Measurements from ENCODE around the gene LRGUK. TPM values are rescaled to one million over a fixed set of nuclear protein-coding genes. Genes with fewer than 3 reads are reported as not detected.

LRGUK gene
- total and polyA plus RNA-seq, 10 donors, result 0.26 to 1.8 (median 1.2) TPM; not detected in 1

DNA sequence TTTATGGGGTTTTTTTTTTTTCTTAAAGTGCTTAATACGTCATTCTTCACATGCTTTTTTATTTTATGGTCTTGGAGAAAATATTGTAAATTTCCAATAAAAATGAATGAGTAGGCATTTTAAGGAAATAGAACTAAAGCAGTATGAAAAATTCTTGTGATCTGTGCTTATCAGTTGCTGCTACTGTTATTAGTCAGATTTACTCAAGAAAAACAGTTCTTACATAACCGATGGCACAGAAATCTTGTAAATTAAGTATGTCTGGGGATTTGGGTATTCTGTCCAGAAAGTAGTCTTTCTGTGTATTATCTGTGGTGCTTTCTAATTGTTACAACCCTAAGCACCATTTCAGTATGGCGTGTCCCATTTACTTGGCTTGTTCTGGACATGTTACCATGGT, 64.7 kb downstream of the LRGUK start:
- no peak for DNase-seq
- H3K36me3 ChIP-seq, result no peaks in the 10 kb centered on the region
- intact Hi-C loops (cut with DNase I; ENCODE audit: low total_unique reads), result no loop called here
- no peak for TF ChIP-seq POLR2AphosphoS5 (IDR thresholded peaks at IDR 0.05)
- no peak for TF ChIP-seq CTCF (IDR thresholded peaks at IDR 0.05 in 8 of 11, conservative IDR thresholded peaks at IDR 0.05 in 3 of 11)
- TF ChIP-seq POLR2A (IDR thresholded peaks at IDR 0.05), result no peak
- H3K27me3 ChIP-seq (replicated peaks in 1 of 7), result no peaks in the 10 kb centered on the region
- no peak overlapping the region for H3K27ac ChIP-seq
- no peak overlapping the region for H3K4me3 ChIP-seq
- H3K4me1 ChIP-seq, result no peaks in the 10 kb centered on the region
- WGBS, 5 donors, result 68 to 93% (median 85%) methylated on average over 3 of the region's 3 CpGs
- H3K9me3 ChIP-seq, result no peaks in the 10 kb centered on the region

GRCh38 chr7:134193240-134193639, 66.1 kb downstream of the LRGUK start:
- WGBS, 5 donors, result 74 to 88% (median 80%) methylated on average over 1 of the region's 1 CpG
- H3K27me3 ChIP-seq (replicated peaks in 1 of 7), result no peaks in the 10 kb centered on the region

DNA sequence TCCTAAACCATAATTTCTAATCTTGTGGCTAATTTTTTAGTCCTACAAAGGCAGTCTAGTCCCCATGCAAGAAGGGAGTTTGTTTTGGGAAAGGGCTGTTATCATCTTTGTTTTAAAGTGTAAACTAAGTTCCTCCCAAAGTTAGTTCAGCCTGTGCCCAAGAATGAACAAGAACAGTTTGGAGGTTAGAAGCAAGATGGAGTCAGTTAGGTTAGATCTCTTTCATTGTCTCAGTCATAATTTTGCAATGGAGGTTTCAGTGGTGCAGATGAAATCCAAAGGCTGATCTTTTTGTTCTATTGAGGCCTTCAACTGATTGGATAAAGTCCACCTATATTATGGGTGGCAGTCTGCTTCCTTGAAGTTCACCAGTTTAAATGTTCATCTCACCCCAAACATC, 68.1 kb downstream of the LRGUK start:
- Histone ChIP-seq H3K36me3 (no peaks in the 10 kb centered on the region), H3K4me1 (no peaks in the 10 kb centered on the region), H3K27me3 (replicated peaks in 1 of 7) (no peaks in the 10 kb centered on the region), H3K27ac (no peak overlapping the region), H3K9me3 (no peaks in the 10 kb centered on the region), H3K4me3 (no peak overlapping the region)
- intact Hi-C loops (cut with DNase I; ENCODE audit: low total_unique reads), result no loop called here
- no peak for TF ChIP-seq POLR2AphosphoS5 (IDR thresholded peaks at IDR 0.05)
- TF ChIP-seq POLR2A (IDR thresholded peaks at IDR 0.05), result no peak
- TF ChIP-seq CTCF (IDR thresholded peaks at IDR 0.05 in 8 of 11, conservative IDR thresholded peaks at IDR 0.05 in 3 of 11), result no peak
- no peak for DNase-seq

More at GRCh38 chr7:134193240-134193639, 66.1 kb downstream of the LRGUK start:
- Histone ChIP-seq H3K4me1 (no peaks in the 10 kb centered on the region), H3K27ac (no peak overlapping the region), H3K9me3 (no peaks in the 10 kb centered on the region), H3K4me3 (no peak overlapping the region), H3K36me3 (no peaks in the 10 kb centered on the region)
- intact Hi-C loops (cut with DNase I; ENCODE audit: low total_unique reads), result no loop called here
- no peak for DNase-seq
- TF ChIP-seq POLR2A (IDR thresholded peaks at IDR 0.05) (no peak), CTCF (IDR thresholded peaks at IDR 0.05 in 8 of 11, conservative IDR thresholded peaks at IDR 0.05 in 3 of 11) (no peak), POLR2AphosphoS5 (IDR thresholded peaks at IDR 0.05) (no peak)

GRCh38 chr7:134196439-134196838, 69.3 kb downstream of the LRGUK start:
- Histone ChIP-seq H3K36me3 (no peaks in the 10 kb centered on the region), H3K27ac (no peak overlapping the region), H3K27me3 (replicated peaks in 1 of 7) (no peaks in the 10 kb centered on the region), H3K9me3 (no peaks in the 10 kb centered on the region), H3K4me3 (no peak overlapping the region), H3K4me1 (no peaks in the 10 kb centered on the region)
- DNase-seq, result no peak
- intact Hi-C loops (cut with DNase I; ENCODE audit: low total_unique reads), result no loop called here
- TF ChIP-seq CTCF (IDR thresholded peaks at IDR 0.05 in 8 of 11, conservative IDR thresholded peaks at IDR 0.05 in 3 of 11), result no peak
- 66 to 92% (median 85%) methylated on average over 2 of the region's 2 CpGs for WGBS, 5 donors

Measured in spleen (tissue), 11 donors.